ENCODE results near the gene ATP13A4.

The ATP13A4 gene

DNA sequence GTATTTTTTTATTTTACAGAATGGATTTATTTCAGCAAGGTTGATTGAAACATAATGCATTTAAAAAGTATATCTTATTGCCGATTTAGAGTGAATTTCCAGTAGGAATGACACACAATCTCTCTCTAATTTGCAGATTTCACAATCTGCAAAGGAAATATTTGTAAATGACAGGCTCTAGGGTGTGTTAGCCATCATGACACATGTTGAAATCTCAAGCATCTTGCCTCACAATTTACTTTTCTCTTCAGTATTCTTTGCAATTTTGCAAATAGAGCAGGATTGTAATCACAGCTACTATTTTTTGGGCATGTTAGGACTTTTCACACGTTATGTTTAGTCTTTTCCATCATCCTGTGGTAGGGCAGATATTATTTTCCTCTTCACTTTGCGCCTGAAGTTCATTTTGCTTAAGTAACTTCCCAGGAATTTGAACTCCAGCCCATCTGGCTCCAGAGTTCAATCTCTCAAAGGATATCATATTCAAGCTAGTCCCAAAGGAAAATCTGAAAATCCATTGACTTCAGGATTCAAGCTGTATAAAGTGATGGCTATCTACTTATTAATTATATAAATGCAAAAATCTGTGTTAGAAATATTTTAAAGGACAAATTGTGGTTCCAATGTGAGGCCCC is 55.4 kb downstream of the ATP13A4 start:
- in situ Hi-C loops (cut with MboI; ENCODE audit: low sequenced_read_pairs): no loop called here

DNA sequence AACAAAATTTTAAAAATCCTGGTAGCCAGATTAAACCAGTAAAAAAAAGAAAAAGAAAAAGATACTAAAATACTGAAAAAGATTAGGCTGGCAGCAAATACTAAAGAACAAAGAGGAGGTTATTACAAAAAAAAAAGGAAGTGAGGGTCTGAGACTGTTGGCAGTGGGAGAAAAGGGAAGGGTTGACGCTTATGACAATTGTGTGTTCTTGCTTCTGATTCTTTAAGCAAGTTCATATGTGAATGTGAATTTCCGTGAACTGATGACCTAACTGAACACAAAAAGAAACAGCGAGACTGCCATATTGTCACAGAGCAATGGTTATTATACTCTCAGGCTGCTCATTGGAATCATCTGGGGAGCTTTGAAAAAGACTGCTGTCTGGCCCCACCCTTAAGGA is 56.5 kb downstream of the ATP13A4 start:
- in situ Hi-C loops (cut with MboI; ENCODE audit: low sequenced_read_pairs): no loop called here

GRCh38 chr3:193496658-193497057 is 58.0 kb downstream of the ATP13A4 start:
- in situ Hi-C loops (cut with MboI; ENCODE audit: low sequenced_read_pairs): no loop called here

DNA sequence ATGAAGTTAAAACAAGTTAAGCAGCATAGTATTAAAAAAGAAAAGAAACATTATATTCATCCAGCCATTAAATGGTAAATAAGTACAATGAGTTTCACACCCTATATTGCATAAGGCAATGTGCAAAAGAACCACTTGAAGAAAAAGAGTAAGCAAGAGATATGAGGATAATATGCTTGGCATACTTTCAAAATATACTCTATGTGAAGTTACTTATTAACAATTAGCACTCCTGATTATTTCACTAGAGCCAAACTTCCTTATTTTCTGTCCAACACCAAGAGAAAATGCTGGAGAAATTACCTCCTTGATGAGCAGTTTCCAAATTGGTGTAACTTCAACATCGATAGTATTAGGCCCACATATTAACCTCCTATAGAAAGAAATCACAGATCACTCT is 63.7 kb downstream of the ATP13A4 start:
- in situ Hi-C loops (cut with MboI; ENCODE audit: low sequenced_read_pairs): no loop called here

DNA sequence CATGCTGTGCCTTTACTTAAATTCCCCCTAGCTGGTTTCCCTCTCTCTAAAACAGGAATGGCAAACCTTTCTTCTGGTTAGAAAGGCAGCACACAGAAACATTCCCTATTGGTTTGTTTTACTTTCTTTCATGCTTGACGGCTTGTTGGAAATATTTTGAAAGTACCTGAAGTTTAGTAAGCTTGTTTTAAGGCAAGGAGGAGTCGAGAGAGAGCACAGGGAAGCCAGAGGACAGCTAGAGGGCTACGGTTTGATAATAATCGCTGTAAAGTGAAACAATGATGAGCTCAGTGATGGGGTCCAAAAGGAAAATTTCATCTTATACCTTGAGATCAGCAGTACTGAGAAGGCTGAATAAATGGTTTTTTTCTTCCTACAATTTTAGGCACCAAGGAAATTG is 64.1 kb downstream of the ATP13A4 start:
- in situ Hi-C loops (cut with MboI; ENCODE audit: low sequenced_read_pairs): no loop called here

DNA sequence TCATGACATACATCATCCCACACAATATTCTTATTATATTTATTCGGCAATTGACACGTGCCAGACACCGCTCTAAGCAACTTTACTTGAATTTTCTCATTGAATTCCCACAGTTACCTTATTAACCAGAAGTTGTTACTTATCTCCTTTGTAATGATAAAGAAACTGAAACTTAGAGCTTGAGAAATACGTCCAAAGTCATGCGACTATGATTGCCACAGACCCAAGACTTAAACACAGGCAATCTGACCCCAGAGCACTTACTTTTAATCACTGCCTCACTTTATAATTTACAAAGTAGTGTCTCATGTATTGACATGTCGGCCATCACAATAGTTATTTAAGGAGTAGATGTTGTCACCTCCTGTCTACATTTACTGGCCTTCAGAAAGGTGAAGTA is 64.7 kb downstream of the ATP13A4 start:
- in situ Hi-C loops (cut with MboI; ENCODE audit: low sequenced_read_pairs): no loop called here

DNA sequence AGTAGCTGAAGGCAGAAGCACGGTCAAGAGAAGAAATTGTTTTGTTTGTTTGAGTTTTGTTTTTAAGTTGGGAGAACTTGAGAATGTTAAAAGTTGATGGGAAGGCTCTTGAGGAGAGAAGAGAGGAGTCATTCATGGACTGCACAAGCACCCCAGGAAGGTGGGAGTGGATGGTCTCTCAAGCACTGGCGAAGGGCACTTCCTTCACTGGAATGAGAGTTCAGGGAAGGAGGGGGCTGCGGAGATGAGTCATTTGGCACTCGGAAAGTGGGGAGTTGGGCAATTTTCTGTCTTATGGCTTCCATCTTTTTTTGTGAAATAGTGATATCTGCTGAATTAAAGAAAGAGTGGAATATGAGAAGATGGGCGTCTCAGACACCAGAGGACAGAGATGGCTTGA is 66.0 kb downstream of the ATP13A4 start:
- in situ Hi-C loops (cut with MboI; ENCODE audit: low sequenced_read_pairs): no loop called here

DNA sequence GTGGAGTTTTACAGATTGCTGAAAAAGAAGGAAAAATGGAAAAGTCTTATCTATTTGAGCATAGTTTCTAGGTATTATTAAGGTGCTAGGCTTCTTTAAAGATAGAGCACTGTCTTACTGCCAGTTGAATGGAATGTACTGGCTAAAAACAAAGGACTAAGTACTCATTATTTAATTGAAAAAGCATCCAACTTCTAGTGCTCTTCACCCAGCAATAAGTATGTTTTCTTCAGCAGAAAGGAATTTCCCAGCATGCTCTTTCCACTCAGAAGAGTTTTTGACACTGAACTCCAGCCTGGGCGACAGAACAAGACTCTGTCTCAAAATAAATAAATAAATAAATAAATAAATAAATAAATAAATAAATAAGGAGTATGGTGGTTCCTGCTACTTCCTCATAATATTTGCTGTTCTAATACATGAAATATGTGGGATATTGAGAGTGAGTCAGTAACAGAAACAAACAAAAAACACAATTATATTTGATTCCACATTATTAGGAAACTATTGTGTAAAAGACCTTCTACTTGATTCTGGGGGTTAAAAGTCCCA is 70.6 kb downstream of the ATP13A4 start:
- in situ Hi-C loops (cut with MboI; ENCODE audit: low sequenced_read_pairs): no loop called here

GRCh38 chr3:193481436-193481835 is 73.3 kb downstream of the ATP13A4 start:
- in situ Hi-C loops (cut with MboI; ENCODE audit: low sequenced_read_pairs): no loop called here

DNA sequence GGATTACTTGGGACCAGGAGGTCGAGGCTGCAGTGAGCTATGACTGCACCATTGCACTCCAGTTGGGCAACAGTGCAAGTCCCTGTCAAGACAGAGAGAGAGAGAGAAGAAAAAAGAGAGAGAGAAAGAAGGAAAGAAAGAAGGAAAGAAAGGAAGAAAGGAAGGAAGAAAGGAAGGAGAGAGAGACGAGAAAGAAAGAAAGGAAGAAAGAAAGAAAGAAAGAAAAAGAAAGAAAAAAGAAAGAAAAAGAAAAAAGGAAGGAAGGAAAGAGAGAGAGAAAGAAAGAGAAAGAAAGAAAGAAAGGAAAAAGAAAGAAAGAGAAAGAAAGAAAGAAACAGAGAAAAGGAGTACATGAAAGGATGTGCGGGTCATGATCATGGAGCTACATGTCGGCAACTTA is 80.2 kb downstream of the ATP13A4 start:
- in situ Hi-C loops (cut with MboI; ENCODE audit: low sequenced_read_pairs): no loop called here

DNA sequence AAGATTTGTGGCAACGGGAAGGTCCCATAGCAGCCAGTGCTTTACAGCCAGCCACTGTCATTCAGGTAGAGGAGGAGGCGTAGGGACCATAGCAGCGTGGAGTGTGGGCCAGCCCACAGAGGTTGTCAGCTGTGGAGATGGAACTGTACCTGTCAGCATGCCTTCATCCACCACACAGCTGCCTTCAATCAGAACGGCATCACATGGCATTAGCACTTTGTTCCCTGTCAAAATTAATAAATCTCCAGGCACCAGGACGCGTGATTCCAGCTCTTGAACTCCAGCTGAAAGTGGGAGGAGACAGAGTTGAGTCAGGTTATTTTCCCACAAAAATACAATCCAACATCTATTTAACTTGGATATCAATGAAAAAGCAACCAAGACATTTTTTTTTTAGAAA is 84.0 kb downstream of the ATP13A4 start:
- in situ Hi-C loops (cut with MboI; ENCODE audit: low sequenced_read_pairs): no loop called here

GRCh38 chr3:193465992-193466608 is 88.6 kb downstream of the ATP13A4 start:
- in situ Hi-C loops (cut with MboI; ENCODE audit: low sequenced_read_pairs): no loop called here

- in situ Hi-C loops (cut with MboI; ENCODE audit: low sequenced_read_pairs): no loop called here
Observed at GRCh38 chr3:193464889-193465288, 89.8 kb downstream of the ATP13A4 start.

DNA sequence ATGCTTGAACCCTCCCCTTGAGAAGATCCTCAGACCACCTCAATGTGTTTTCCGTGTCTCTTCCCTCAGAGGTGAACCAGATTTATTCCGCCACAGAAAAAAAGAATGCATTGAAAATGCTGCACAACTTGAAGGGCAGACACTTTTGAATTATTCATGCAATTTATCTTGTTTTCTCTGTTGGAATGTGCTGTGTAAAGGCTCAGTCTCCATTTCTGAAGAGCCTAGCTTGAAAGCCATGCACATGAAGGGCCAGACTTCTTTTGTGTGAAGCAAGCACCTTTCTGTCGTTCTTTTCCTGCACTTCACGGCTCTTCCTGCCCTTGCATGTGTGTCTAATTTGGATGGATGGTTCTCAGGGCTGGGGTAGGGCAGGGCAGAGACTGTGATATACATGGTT is 97.2 kb downstream of the ATP13A4 start:
- in situ Hi-C loops (cut with MboI; ENCODE audit: low sequenced_read_pairs): no loop called here

DNA sequence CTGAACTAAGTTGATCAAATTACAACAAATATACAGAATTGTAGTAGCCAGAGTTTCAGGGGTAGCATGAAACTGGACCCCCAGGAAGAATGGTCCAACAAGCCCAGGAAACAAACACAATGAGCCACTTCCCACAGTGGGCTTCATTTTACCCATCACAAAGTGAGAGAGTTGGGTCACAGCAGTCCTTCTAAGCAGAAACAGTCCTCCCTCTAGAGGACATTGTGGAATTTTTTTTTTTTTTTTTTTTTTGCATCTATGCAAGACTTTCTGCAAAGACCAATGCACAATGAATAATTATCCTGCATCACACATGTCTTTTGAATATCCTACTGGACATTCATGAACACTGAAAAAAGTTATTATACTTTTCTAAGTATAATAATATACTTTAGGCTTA is 102.4 kb downstream of the ATP13A4 start:
- in situ Hi-C loops (cut with MboI; ENCODE audit: low sequenced_read_pairs): no loop called here

- in situ Hi-C loops (cut with MboI; ENCODE audit: low sequenced_read_pairs): no loop called here
Observed at GRCh38 chr3:193451902-193452301, 102.8 kb downstream of the ATP13A4 start.

DNA sequence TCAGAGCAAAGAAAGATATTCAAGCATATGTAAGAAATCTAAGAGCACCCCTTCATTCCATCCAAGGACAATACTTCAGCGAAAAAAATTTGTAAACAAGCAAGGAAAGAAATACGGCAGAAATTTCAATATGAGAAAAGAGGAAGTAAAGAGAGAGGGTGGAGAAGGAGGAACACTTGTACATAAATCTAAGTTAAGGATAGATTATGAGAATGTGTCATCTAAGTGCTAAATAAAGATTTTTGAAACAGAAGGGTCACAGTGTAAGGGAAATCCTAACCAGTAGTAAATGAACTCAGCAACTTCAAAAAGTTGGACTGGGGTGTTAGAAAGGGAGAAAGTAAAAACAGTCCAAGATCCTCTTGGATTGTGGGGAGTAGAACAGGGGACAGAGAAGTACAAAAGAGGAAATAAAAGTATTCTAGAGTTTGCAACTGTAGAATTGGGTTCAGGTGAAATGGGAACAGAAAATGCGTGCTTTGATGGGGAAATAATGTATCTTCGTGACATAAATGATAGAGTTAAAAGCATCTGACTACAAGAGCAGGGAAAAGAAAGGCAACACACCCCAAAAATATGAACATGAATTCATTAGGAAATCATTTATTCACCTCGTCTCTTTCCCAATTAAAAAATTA is 107.6 kb downstream of the ATP13A4 start:
- in situ Hi-C loops (cut with MboI; ENCODE audit: low sequenced_read_pairs): no loop called here

GRCh38 chr3:193439423-193439822 is 115.3 kb downstream of the ATP13A4 start:
- in situ Hi-C loops (cut with MboI; ENCODE audit: low sequenced_read_pairs): no loop called here

DNA sequence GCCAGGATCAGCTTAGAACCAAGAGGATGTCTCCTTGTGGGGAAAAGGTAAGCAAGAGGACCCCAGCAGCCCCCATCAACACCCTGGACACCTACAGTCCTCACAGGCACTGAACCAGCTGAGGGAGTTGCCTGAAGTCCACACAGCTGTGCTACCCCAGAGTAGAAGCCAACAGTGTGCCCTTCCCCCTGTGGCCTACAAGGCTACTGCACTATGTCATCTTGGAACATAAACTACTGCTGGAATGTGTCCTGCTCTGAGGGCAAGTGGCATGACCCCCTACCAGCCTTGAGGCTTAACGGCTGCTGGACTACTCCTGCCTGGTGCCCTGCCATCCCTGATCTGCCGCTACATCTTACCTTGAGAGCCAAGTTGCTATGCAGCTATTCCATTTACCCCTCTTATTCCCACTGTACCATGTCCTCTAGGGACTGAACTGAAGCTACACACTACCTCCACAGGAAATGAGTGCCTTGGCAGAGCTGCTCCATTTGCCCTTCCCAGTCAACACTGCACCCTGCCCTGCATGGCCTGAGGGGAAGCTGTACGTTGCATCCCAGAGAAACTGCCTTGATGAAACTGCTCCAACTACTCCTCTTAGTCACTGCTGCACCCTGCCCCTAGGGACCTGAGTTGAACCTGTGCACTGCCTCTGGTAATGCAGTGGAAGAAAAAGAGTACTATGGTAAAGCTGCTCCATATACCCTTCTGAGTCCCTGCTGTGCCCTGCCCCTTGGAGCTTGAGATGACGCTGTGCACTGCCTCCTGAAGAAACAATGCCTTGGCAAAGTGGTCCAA is 135.9 kb downstream of the ATP13A4 start:
- in situ Hi-C loops (cut with MboI; ENCODE audit: low sequenced_read_pairs): no loop called here

GRCh38 chr3:193416629-193417028 is 138.1 kb downstream of the ATP13A4 start:
- in situ Hi-C loops (cut with MboI; ENCODE audit: low sequenced_read_pairs): no loop called here

GRCh38 chr3:193407688-193408087 is 147.0 kb downstream of the ATP13A4 start:
- in situ Hi-C loops (cut with MboI; ENCODE audit: low sequenced_read_pairs): no loop called here

Measured in HL-60/S4 (cell line).